HCT116 (cell line): ENCODE results near the gene SUSD6. TPM values are rescaled to one million over a fixed set of nuclear protein-coding genes. Genes with fewer than 3 reads are reported as not detected.

Experiments
- ATAC-seq: fragments of 200-7000 bp; cut with Tn5 transposase; 2 replicates; pipeline ENCODE4 v1.9.1; 2020; ENCODE audit warnings: mild to moderate bottlenecking, moderate library complexity
- BruUV-seq: library from RNA; stranded (reverse); fragments of 400-500 nt; replicated peaks from 2 replicates; lab custom pipeline; 2021; lab: Mats Ljungman, UMichigan
- CTCF ChIA-PET: fragments of 300-600 bp; sonication (Branson Sonifier 250); formaldehyde crosslinking; loops from one replicate; lab custom pipeline; 2021; ENCODE audit warnings: antibody characterized with exemption; lab: Charles Lee
- POLR2A ChIA-PET: fragments of 300-600, 350-600 bp; sonication (Branson Sonifier 250); formaldehyde crosslinking; loops from one replicate; lab custom pipeline; 2021; ENCODE audit warnings: antibody characterized with exemption; lab: Charles Lee
- RAD21 ChIA-PET, 2 experiments: fragments of 300-600 bp; sonication (Branson Sonifier 250); formaldehyde crosslinking; loops; one replicate each; lab custom pipeline; 2023; ENCODE audit warnings: low total read pairs in 2 of 2; ENCODE audit not compliant: uncharacterized antibody in 2 of 2, unreplicated experiment in 2 of 2, low non-redundant PET in 1 of 2; lab: Charles Lee
- DNase-seq: peaks from one replicate; pipeline ENCODE4 v3.0.0-alpha.2; 2010; ENCODE audit warnings: low read depth, low spot score
- H2AFZ ChIP-seq: fragments of 200-600 bp; shearing (Covaris generic), sonication (generic); 2 replicates; pipeline ENCODE4 v1.6.1; 2017; ENCODE audit warnings: low read depth, mixed run types, mixed read lengths, antibody characterized with exemption, low read length; ENCODE audit not compliant: poor library complexity, severe bottlenecking
- H3K27ac ChIP-seq: 2 replicates; pipeline ENCODE4 v1.5.1; 2012; ENCODE audit warnings: low read depth, low read length
- H3K27me3 ChIP-seq: fragments of 200-600 bp; sonication (generic); 2 replicates; pipeline ENCODE4 v1.6.1; 2016; ENCODE audit warnings: mixed run types, low read length, mixed read lengths; ENCODE audit not compliant: insufficient read depth
- H3K36me3 ChIP-seq, 2 experiments: fragments of 200-500 bp in 1 of 2; fragments of 200-600 bp in 1 of 2; sonication (Bioruptor generic) in 1 of 2; sonication (generic) in 1 of 2; 2 replicates each; pipeline versions ENCODE4 v1.5.1 to v1.6.1; 2014 to 2016; ENCODE audit warnings: low read length in 2 of 2, inconsistent platforms in 1 of 2, mixed read lengths in 1 of 2, mixed run types in 1 of 2; ENCODE audit not compliant: insufficient read depth in 2 of 2, control insufficient read depth in 1 of 2
- H3K4me1 ChIP-seq, 2 experiments: fragments of 200-600 bp in 1 of 2; sonication (generic) in 1 of 2; 2 replicates each; pipeline versions ENCODE4 v1.5.1 to v1.6.1; 2012 to 2017; ENCODE audit warnings: low read length in 2 of 2, inconsistent platforms in 1 of 2, mild to moderate bottlenecking in 1 of 2, mixed read lengths in 1 of 2, mixed run types in 1 of 2, moderate library complexity in 1 of 2; ENCODE audit not compliant: insufficient read depth in 2 of 2, control insufficient read depth in 1 of 2
- H3K4me2 ChIP-seq: fragments of 200-600 bp; sonication (generic); 2 replicates; pipeline ENCODE4 v1.6.1; 2017; ENCODE audit warnings: mixed run types, low read length, mixed read lengths
- H3K4me3 ChIP-seq, 2 experiments: fragments of 200-600 bp in 1 of 2; sonication (generic) in 1 of 2; replicated peaks in 1 of 2; 2 replicates each; pipeline ENCODE4 v1.5.1; 2011 to 2016; ENCODE audit warnings: low read length in 2 of 2, control low read depth in 1 of 2, low read depth in 1 of 2, mild to moderate bottlenecking in 1 of 2, mixed read lengths in 1 of 2, mixed run types in 1 of 2
- H3K79me2 ChIP-seq: fragments of 200-600 bp; sonication (generic); 2 replicates; pipeline ENCODE4 v1.6.1; 2017; ENCODE audit warnings: mild to moderate bottlenecking, mixed run types, low read length, moderate library complexity, mixed read lengths; ENCODE audit not compliant: insufficient read depth
- H3K9ac ChIP-seq: fragments of 200-600 bp; sonication (generic); 2 replicates; pipeline ENCODE4 v1.6.1; 2016; ENCODE audit warnings: low read length, mixed read lengths
- H3K9me2 ChIP-seq: fragments of 200-600 bp; sonication (generic), shearing (Covaris generic); 2 replicates; pipeline ENCODE4 v1.6.1; 2017; ENCODE audit warnings: mixed run types, mild to moderate bottlenecking, moderate library complexity; ENCODE audit not compliant: insufficient read depth
- H3K9me3 ChIP-seq, 2 experiments: fragments of 200-500 bp in 1 of 2; fragments of 200-600 bp in 1 of 2; sonication (Bioruptor generic) in 1 of 2; sonication (generic) in 1 of 2; 2 replicates each; pipeline ENCODE4 v1.6.1; 2014 to 2017; ENCODE audit warnings: low read length in 2 of 2, mixed read lengths in 2 of 2, inconsistent platforms in 1 of 2, low read depth in 1 of 2, mild to moderate bottlenecking in 1 of 2, mixed run types in 1 of 2, moderate library complexity in 1 of 2; ENCODE audit not compliant: control insufficient read depth in 1 of 2, insufficient read depth in 1 of 2
- H4K20me1 ChIP-seq: fragments of 200-600 bp; sonication (generic), shearing (Covaris generic); 2 replicates; pipeline ENCODE4 v1.6.1; 2017; ENCODE audit warnings: mixed run types, mild to moderate bottlenecking, moderate library complexity; ENCODE audit not compliant: insufficient read depth
- ATF3 ChIP-seq: IDR thresholded peaks from 2 replicates; pipeline ENCODE4 v1.6.1; 2012
- CBX3 ChIP-seq: IDR thresholded peaks from 2 replicates; pipeline ENCODE4 v1.6.1; 2012; ENCODE audit warnings: low read depth
- CTCF ChIP-seq, 3 experiments: fragments of 200-600 bp in 1 of 3; sonication (generic) in 1 of 3; IDR thresholded peaks in 2 of 3; conservative IDR thresholded peaks in 1 of 3; 2 replicates each; pipeline ENCODE4 v1.5.1; 2012 to 2017; ENCODE audit warnings: low read depth in 2 of 3, low read length in 2 of 3, antibody characterized with exemption in 1 of 3, borderline replicate concordance in 1 of 3, control low read depth in 1 of 3, mild to moderate bottlenecking in 1 of 3, mixed read lengths in 1 of 3, mixed run types in 1 of 3, moderate library complexity in 1 of 3; ENCODE audit not compliant: insufficient read depth in 1 of 3
- EGR1 ChIP-seq: IDR thresholded peaks from 2 replicates; pipeline ENCODE4 v1.6.1; 2012; ENCODE audit warnings: low read depth
- ELF1 ChIP-seq: IDR thresholded peaks from 2 replicates; pipeline ENCODE4 v1.6.1; 2012; ENCODE audit warnings: low read depth, borderline replicate concordance
- EZH2 ChIP-seq: fragments of 200-600 bp; sonication (generic); IDR thresholded peaks from 2 replicates; pipeline ENCODE4 v1.6.1; 2017; ENCODE audit warnings: antibody characterized with exemption, mixed run types
- EZH2phosphoT487 ChIP-seq: fragments of 200-600 bp; IDR thresholded peaks from 2 replicates; pipeline ENCODE4 v1.6.1; 2018; ENCODE audit warnings: antibody characterized with exemption, borderline replicate concordance
- FOSL1 ChIP-seq: IDR thresholded peaks from 2 replicates; pipeline ENCODE4 v1.6.1; 2012; ENCODE audit warnings: low read depth
- MAX ChIP-seq: IDR thresholded peaks from 2 replicates; pipeline ENCODE4 v1.6.1; 2012
- POLR2A ChIP-seq: IDR thresholded peaks from 2 replicates; pipeline ENCODE4 v1.7.0; 2011; ENCODE audit warnings: borderline replicate concordance; ENCODE audit not compliant: insufficient read depth, insufficient read length; ENCODE audit errors: extremely low read depth
- POLR2AphosphoS5 ChIP-seq: IDR thresholded peaks from 2 replicates; pipeline ENCODE4 v1.6.1; 2011; ENCODE audit warnings: mild to moderate bottlenecking, low read depth, low read length, moderate library complexity
- RAD21 ChIP-seq: IDR thresholded peaks from 2 replicates; pipeline ENCODE4 v1.6.1; 2012; ENCODE audit warnings: low read depth, mild to moderate bottlenecking
- REST ChIP-seq: IDR thresholded peaks from 2 replicates; pipeline ENCODE4 v1.6.1; 2012; ENCODE audit warnings: low read depth
- SIN3A ChIP-seq: IDR thresholded peaks from 2 replicates; pipeline ENCODE4 v1.6.1; 2012; ENCODE audit warnings: low read depth
- SP1 ChIP-seq: IDR thresholded peaks from 2 replicates; pipeline ENCODE4 v1.6.1; 2012; ENCODE audit warnings: low read depth
- SRF ChIP-seq: IDR thresholded peaks from 2 replicates; pipeline ENCODE4 v1.6.1; 2012; ENCODE audit warnings: low read depth
- TCF7L2 ChIP-seq: IDR thresholded peaks from 2 replicates; pipeline ENCODE4 v1.7.0; 2011; ENCODE audit warnings: borderline replicate concordance, inconsistent platforms; ENCODE audit not compliant: insufficient read depth, insufficient read length; ENCODE audit errors: extremely low read depth
- YY1 ChIP-seq: IDR thresholded peaks from 2 replicates; pipeline ENCODE4 v1.6.1; 2011; ENCODE audit warnings: low read length, low read depth, moderate library complexity, mild to moderate bottlenecking; ENCODE audit not compliant: insufficient replicate concordance; ENCODE audit errors: extremely low read depth
- ZFX ChIP-seq: fragments of 450-650 bp; IDR thresholded peaks from 2 replicates; pipeline ENCODE4 v1.6.1; 2017
- ZNF274 ChIP-seq: fragments of 200-500 bp; sonication (Bioruptor generic); IDR thresholded peaks from 2 replicates; pipeline ENCODE4 v1.6.1; 2014; ENCODE audit warnings: mild to moderate bottlenecking, low read depth, low read length, inconsistent platforms
- intact Hi-C: fragments of 100-400 bp; cut with micrococcal nuclease; formaldehyde crosslinking; loops from 2 replicates; pipeline ENCODE4 v1.10.0; 2022
- total RNA-seq: library from RNA; stranded (reverse); gene quantifications from one replicate; pipeline ENCODE4 v1.2.1, GENCODE V29; 2021; ENCODE audit not compliant: unreplicated experiment

The SUSD6 gene
- total RNA-seq, 1 experiment from 2014 or later = 6.4 TPM

GRCh38 chr14:69673104-69673503 lies 61.7 kb downstream of the SUSD6 start (continued):
- TF ChIP-seq TCF7L2 (no peak), EZH2phosphoT487 (no peak), POLR2AphosphoS5 (no peak), ZNF274 (no peak), ATF3 (no peak)

GRCh38 chr14:69673578-69674305 lies 62.3 kb downstream of the SUSD6 start:
- Histone ChIP-seq H3K9ac (no peak overlapping the region), H3K4me2 (no peak overlapping the region), H3K36me3 (no peaks in the 10 kb centered on the region), H3K9me3 (no peaks in the 10 kb centered on the region), H3K27ac (no peak overlapping the region), H3K4me1 (no peaks in the 10 kb centered on the region), H3K27me3 (no peaks in the 10 kb centered on the region), H2AFZ (no peak overlapping the region), H3K4me3 (no peak overlapping the region), H3K79me2 (no peaks in the 10 kb centered on the region), H3K9me2 (no peaks in the 10 kb centered on the region), H4K20me1 (no peaks in the 10 kb centered on the region)
- RAD21 ChIA-PET = no interaction called here
- no peak for DNase-seq
- CTCF ChIA-PET = no interaction called here
- BruUV-seq = no TSS peak
- POLR2A ChIA-PET = no interaction called here
- no peak for TF ChIP-seq SIN3A
- no peak for TF ChIP-seq RAD21
- no peak for TF ChIP-seq SRF
- TF ChIP-seq POLR2A = no peak
- TF ChIP-seq YY1 = no peak
- TF ChIP-seq ZNF274 = no peak
- TF ChIP-seq REST = no peak
- no peak for TF ChIP-seq CTCF (IDR thresholded peaks at IDR 0.05 in 2 of 3, conservative IDR thresholded peaks at IDR 0.05 in 1 of 3; ENCODE audit: borderline replicate concordance in 1 of 3, insufficient read depth in 1 of 3, low read depth in 2 of 3, low read length in 2 of 3)
- no peak for TF ChIP-seq ZFX
- no peak for TF ChIP-seq TCF7L2
- TF ChIP-seq MAX = no peak
- TF ChIP-seq EZH2 = no peak
- TF ChIP-seq CBX3 = no peak
- TF ChIP-seq EGR1 = no peak
- no peak for TF ChIP-seq FOSL1
- no peak for TF ChIP-seq SP1
- no peak for TF ChIP-seq ELF1
- TF ChIP-seq POLR2AphosphoS5 = no peak
- no peak for ATAC-seq
- intact Hi-C loops = no loop called here
